Activated CD8-positive, alpha-beta memory T cell treated with anti-CD3 and anti-CD28 coated beads for 1 hour (primary cell): ENCODE data around the gene ANAPC2.

Experiments
- DNase-seq, 2 donors: peaks; one replicate each; pipeline ENCODE4 v3.0.0-alpha.2; 2020; ENCODE audit warnings: low read depth in 1 of 2; ENCODE audit errors: extremely low read depth in 1 of 2

Gene ANAPC2

DNA sequence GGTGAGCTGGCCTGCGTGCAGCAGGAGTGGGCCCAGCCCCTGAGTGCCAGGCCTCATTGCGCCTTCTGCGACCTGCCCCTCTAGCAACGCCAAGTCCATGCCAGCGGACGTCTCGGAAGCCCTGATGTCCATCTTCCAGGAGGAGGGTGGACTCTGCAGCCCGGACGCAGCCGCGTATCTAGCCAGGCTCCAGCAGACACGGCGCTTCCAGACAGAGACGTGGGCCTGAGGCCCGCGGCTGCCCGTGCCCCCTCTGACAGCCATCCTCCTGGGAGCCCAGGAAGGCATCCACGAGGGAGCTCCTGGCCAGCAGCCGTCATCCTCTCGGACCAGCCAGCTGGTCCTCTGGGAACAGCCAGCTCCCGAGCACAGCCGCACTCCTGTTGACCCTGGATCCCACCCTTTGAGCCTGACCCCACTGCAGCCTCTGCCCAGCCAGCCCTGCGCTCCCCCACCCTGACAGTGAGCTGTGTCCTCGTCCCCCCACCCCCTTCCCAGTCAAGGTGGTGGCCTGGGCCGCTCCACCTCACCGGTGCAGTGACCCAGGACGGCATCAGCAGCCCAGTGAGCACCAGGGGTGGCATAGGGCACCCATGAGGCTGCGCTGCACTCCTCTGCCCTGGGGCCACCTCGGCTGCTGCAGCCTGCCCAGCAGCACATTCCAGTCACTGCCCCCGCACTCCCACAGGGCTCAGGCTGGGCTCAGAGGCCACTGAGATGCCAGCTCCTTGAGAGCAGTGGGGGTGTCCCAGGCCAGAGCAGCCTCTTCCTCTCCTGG is 28.0 kb upstream of the ANAPC2 start:
- DNase-seq: no peak

DNA sequence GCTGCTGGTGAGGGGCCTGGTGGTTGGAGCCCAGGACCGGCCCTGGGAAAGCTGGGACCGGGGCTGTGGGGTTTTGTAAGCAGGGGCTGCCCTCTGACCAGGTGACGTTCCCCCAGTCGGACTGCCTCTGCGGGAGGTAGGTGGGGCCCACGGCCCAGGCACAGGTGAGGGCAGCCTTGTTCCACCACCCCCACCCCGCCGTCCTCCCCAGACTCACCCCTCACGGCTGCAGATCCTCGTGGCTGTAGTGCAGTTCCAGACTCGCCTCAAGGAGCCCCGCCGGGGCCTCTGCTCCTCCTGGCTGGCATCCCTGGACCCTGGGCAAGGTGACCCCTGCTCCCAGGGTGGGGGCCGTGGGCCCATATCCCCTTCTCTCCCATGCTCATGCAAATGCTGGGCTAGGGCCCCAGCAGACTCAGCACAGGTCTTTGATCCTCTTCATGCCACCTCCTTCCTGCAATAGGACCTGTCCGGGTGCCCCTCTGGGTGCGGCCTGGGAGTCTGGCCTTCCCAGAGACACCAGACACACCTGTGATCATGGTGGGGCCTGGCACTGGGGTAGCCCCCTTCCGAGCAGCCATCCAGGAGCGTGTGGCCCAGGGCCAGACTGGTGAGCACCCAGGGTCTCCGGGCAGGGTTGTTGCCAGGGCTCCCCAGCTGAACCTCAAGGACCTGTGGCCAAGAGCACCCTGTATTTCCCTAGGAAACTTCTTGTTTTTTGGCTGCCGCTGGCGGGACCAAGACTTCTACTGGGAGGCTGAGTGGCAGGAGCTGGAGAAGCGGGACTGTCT is 27.0 kb upstream of the ANAPC2 start:
- no peak for DNase-seq

- no peak for DNase-seq
Observed at GRCh38 chr9:137214620-137215019, 26.3 kb upstream of the ANAPC2 start.

- no peak for DNase-seq
Observed at GRCh38 chr9:137213160-137214060, 25.1 kb upstream of the ANAPC2 start.

- no peak for DNase-seq
Observed at GRCh38 chr9:137212520-137212919, 24.2 kb upstream of the ANAPC2 start.

- DNase-seq: no peak
Observed at GRCh38 chr9:137211532-137211931, 23.2 kb upstream of the ANAPC2 start.

DNA sequence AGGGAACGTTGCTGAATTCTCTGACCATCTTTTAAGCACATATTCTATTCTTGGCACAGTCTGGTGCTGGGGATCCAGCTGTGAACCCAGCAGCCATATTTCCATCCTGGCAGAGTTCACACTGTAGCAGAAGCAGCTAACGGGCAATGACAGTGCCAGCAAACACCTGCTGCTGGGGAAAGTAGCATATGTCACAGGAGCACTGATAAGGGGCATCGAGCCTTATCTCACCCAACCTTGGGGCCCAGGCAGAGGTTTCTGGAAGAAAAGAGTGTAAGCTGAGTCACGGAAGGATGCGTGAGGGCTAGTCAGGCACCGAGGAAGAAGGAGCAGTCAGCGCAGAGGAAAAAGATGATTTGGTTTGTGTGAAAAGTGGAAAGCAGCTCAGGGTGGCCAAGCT is 18.2 kb upstream of the ANAPC2 start:
- DNase-seq: no peak

GRCh38 chr9:137205126-137206069 is 17.0 kb upstream of the ANAPC2 start, which contains the start of the genes NDOR1 and TMEM203:
NDOR1 (plus strand) TSS chr9:137205700; CDS start chr9:137205778, 78 bp downstream.
TMEM203 (minus strand) TSS chr9:137205648; CDS start chr9:137205414, 234 bp downstream.
- peak; percentile 82 to 95 for DNase-seq

GRCh38 chr9:137204731-137205125 is 16.4 kb upstream of the ANAPC2 start:
- DNase-seq: no peak

DNA sequence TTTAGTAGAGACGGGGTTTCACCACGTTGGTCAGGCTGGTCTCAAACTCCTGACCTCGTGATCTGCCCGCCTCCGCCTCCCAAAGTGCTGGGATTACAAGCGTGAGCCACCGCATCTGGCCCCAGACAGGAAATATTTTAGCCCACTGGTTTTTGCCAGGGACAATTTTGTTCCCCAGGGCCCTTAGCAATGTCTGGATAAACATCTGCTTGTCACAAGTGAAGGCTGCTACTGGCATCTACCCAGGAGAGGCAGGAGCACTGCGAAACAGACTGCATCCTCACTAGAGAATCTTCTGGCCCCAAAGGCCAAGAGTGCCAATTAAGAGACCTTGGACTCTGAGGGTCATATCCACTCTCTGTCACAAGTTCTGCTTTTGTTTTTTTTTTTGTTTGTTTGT is 14.6 kb upstream of the ANAPC2 start:
- DNase-seq: no peak

DNA sequence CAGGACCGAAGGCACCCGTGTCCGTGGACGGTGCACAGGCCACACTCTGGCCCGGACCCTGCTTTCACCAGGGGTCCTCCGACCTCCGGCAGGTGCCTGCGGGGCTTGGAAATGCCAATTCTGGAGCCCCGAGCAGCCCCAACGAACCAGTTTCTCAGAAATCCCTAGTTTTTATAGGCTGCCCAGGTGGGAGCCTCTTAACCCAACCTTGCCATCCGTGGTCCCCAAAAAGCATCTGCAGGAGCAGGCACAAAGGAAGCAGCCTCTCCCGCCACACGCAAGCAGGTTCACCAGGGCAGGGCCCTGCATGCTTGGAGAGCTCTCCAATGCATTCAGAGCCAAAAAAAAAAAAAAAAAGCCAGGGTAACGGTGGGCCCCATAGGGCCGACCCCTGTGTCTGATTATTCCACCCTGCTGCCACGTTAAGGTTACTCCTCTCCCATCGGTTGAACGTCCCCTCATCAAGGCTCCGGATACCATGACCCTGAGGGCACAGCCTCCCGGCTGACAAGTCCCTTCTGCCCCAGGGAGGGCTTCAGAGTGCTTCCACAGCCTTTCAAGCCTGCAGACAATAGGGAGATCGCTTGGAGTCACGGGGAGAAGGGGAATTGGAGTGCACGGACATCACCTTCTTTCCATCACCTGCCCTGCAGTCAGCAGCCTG is 13.0 kb upstream of the ANAPC2 start:
- DNase-seq: no peak

DNA sequence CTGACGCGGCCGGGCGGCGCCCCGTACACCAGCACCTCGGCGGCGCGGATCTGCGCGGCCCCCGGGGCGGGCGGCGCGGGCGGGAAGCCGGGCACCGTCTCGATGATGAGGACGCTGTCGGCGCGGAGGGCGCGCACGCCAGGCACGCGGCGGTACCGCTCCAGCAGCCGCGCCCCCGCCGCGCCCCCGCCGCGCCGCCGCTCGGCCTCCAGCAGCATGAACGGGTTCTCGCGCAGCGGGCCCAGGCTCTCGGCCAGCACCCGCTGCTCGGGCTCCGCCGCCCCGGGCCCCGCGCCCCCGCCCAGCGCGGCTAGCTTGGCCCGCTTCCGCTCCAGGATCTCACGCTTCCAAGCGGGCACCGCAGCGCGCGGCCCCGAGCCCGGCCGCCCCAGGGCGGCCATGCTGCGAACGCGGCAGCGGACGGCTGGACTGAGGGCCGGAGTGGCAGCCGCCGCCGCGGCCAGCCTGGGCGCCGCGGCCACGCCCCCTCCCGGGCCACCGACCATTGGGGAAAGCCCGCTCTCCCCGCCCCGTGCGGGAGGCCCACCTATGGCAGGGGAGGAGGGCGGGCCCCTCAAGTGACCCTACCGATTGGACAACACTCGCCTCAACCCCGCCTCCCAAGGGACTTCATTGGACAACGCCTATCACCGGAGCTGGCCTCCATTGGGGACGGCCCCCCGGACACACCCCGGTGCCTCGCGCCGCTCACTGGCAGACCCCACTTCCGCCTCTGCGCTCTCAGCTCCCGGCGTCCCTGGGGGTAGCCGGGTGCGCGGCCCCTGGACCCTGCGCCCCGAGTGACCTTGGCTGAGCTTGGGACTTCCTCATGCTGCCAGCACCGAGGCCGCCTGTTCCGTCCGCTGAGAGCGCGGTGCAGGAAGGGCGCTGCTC is 12.2 kb upstream of the ANAPC2 start, which contains the start of gene TPRN:
TSS of gene TPRN (minus strand) at position 431 of the 894 bp plus-strand sequence. CDS start at position 401, 30 bp downstream.
- DNase-seq: peak; percentile 95 to 96

DNA sequence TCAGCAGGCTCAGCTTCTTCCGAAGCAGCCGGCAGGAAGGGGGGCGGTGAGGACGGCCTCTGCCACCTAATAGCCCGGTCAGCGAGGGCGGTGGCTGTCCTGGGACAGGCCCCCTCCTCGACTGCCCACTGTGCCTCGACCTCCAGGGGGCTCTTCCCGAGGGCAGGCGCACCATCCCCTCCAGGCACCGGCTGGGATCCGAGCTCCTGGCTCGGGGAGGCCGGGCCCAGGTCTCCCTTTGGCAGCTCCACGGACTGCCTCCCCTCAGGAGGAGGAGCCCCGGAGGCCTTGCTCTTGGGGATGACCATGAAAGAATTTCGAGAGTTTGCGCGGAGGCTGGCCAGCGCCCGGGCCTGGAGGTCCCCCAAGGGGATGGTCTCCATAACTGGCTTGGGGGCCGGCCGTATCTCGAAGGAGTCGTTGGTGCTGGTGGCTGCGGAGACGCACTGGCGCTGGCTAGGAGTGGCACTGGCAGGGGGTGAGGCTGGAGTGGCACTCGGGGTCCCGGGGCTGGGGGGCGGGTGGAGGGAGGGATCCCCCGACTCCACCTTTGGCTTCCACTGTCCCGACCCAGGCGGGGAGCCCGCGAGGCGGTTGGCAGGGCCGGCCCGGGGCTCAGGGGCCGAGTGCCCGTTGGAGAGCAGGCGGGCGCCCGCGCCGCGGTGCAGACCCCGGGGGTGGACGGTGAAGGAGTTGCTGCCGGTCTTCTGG is 11.2 kb upstream of the ANAPC2 start:
- no peak for DNase-seq

GRCh38 chr9:137198902-137199283 is 10.5 kb upstream of the ANAPC2 start:
- no peak for DNase-seq

DNA sequence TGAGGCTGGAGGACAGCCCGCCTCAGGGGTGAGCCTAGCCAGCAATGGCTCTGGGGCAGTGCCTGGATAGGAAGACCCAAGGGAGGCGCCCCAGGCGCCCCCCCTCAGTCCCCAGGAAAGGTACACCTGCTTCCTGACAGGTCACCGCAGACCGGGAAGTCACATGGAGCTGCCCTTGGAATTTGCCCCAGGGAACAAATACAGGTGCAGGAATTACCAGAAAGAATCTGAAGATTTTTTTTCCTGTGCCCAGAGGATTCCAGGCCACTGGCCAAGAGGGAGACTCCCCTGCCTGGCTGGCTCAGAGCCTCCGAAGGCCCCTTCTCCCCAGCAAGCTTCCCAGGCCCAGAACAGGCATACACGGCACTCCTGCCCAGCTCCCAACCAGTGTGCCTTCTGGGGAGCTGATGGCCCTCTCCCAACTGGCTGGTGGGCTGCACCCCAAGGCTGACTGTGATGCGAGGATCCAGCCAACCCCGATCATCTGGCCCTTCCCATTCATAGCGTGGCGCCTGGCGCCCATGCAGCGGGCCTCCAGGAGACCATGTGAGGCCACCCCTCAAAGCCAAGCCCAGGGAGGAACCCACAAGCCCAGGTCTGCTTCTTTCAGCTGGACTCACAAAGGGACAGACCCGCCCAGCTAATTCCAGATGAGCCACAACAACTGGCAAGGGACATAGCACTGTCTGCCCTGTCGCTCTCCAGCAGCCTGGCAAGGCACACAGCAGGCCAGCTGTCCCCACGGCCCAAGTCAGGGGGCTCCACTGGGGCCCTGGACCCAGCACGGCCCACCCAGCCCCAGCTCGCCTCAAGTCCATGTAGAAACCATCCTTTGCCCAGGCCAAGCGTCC is 9.9 kb upstream of the ANAPC2 start:
- no peak for DNase-seq

- no peak for DNase-seq
Observed at GRCh38 chr9:137195525-137196220, 7.3 kb upstream of the ANAPC2 start.
